ENCODE results near the gene LAMB4.

- peak; percentile 38; the same call in 1 of the 2 replicates for TF ChIP-seq GATA2 (IDR thresholded peaks at IDR 0.05; ENCODE audit: low read depth, low read length)
- peak; percentile 42; the same call in 1 of the 2 replicates for TF ChIP-seq GATA3 (IDR thresholded peaks at IDR 0.05; ENCODE audit: low read depth, low read length)
These were observed 4.3 kb upstream of the LAMB4 start for GRCh38 chr7:108134486-108134885.

All from SH-SY5Y (cell line).